ENCODE data around the gene ACSM5.
"Not testable (repeated sequence)": the region's sequence is repeated elsewhere in the genome, so short reads cannot be mapped to it uniquely, and the experiment has no call there.

Gene ACSM5

GRCh38 chr16:20419093-20419492, 9.8 kb downstream of the ACSM5 start:
- not testable (repeated sequence) for H3K9me3 Mint-ChIP-seq; H3K4me1 Mint-ChIP-seq (ENCODE audit: low read depth); DNase-seq; H3K27me3 Mint-ChIP-seq; H3K4me3 Mint-ChIP-seq; H3K36me3 Mint-ChIP-seq (ENCODE audit: low read depth); H3K27ac Mint-ChIP-seq

- not testable (repeated sequence) for H3K27ac Mint-ChIP-seq; H3K9me3 Mint-ChIP-seq; DNase-seq; H3K4me1 Mint-ChIP-seq (ENCODE audit: low read depth); H3K27me3 Mint-ChIP-seq; H3K36me3 Mint-ChIP-seq (ENCODE audit: low read depth); H3K4me3 Mint-ChIP-seq
Observed at GRCh38 chr16:20421748-20422147, 12.4 kb downstream of the ACSM5 start.

- not testable (repeated sequence) for DNase-seq; H3K27me3 Mint-ChIP-seq; H3K36me3 Mint-ChIP-seq (ENCODE audit: low read depth); H3K27ac Mint-ChIP-seq; H3K9me3 Mint-ChIP-seq; H3K4me1 Mint-ChIP-seq (ENCODE audit: low read depth); H3K4me3 Mint-ChIP-seq
Observed at GRCh38 chr16:20423772-20424128, 14.4 kb downstream of the ACSM5 start.

- H3K4me1 Mint-ChIP-seq (ENCODE audit: low read depth), result no peaks in the 10 kb centered on the region
- H3K27ac Mint-ChIP-seq, result no peak overlapping the region
- H3K4me3 Mint-ChIP-seq, result no peak overlapping the region
Observed at GRCh38 chr16:20424129-20424866, 15.0 kb downstream of the ACSM5 start.

GRCh38 chr16:20427401-20427797, 18.1 kb downstream of the ACSM5 start:
- not testable (repeated sequence) for H3K27ac Mint-ChIP-seq; H3K36me3 Mint-ChIP-seq (ENCODE audit: low read depth); H3K27me3 Mint-ChIP-seq; DNase-seq; H3K4me3 Mint-ChIP-seq; H3K4me1 Mint-ChIP-seq (ENCODE audit: low read depth); H3K9me3 Mint-ChIP-seq

More at GRCh38 chr16:20424129-20424866, 15.0 kb downstream of the ACSM5 start:
- Mint-ChIP-seq H3K27me3 (peaks cover 6% of the 10 kb centered on the region), H3K36me3 (ENCODE audit: low read depth) (no peaks in the 10 kb centered on the region), H3K9me3 (no peaks in the 10 kb centered on the region)
- no peak for DNase-seq

- not testable (repeated sequence) for DNase-seq; H3K36me3 Mint-ChIP-seq (ENCODE audit: low read depth); H3K27me3 Mint-ChIP-seq; H3K9me3 Mint-ChIP-seq; H3K27ac Mint-ChIP-seq; H3K4me3 Mint-ChIP-seq; H3K4me1 Mint-ChIP-seq (ENCODE audit: low read depth)
Observed at GRCh38 chr16:20429499-20429898, 20.2 kb downstream of the ACSM5 start.

GRCh38 chr16:20430480-20430879, 21.1 kb downstream of the ACSM5 start:
- not testable (repeated sequence) for H3K9me3 Mint-ChIP-seq; H3K4me3 Mint-ChIP-seq; H3K27ac Mint-ChIP-seq; H3K4me1 Mint-ChIP-seq (ENCODE audit: low read depth); DNase-seq; H3K36me3 Mint-ChIP-seq (ENCODE audit: low read depth); H3K27me3 Mint-ChIP-seq

- H3K4me3 Mint-ChIP-seq, result no peak overlapping the region
- DNase-seq, result no peak
- H3K9me3 Mint-ChIP-seq, result no peaks in the 10 kb centered on the region
- H3K27ac Mint-ChIP-seq, result no peak overlapping the region
- no peaks in the 10 kb centered on the region for H3K36me3 Mint-ChIP-seq (ENCODE audit: low read depth)
- H3K4me1 Mint-ChIP-seq (ENCODE audit: low read depth), result no peaks in the 10 kb centered on the region
- peaks cover 6% of the 10 kb centered on the region for H3K27me3 Mint-ChIP-seq
Observed at GRCh38 chr16:20430948-20431347, 21.6 kb downstream of the ACSM5 start.

GRCh38 chr16:20438950-20439349, 29.6 kb downstream of the ACSM5 start:
- H3K27me3 Mint-ChIP-seq; H3K9me3 Mint-ChIP-seq; H3K4me1 Mint-ChIP-seq (ENCODE audit: low read depth); H3K27ac Mint-ChIP-seq; H3K36me3 Mint-ChIP-seq (ENCODE audit: low read depth); DNase-seq; H3K4me3 Mint-ChIP-seq: not testable (repeated sequence)

GRCh38 chr16:20439820-20440231, 30.5 kb downstream of the ACSM5 start:
- not testable (repeated sequence) for DNase-seq; H3K27ac Mint-ChIP-seq; H3K36me3 Mint-ChIP-seq (ENCODE audit: low read depth); H3K4me3 Mint-ChIP-seq; H3K27me3 Mint-ChIP-seq; H3K4me1 Mint-ChIP-seq (ENCODE audit: low read depth); H3K9me3 Mint-ChIP-seq

GRCh38 chr16:20440731-20441130, 31.4 kb downstream of the ACSM5 start:
- not testable (repeated sequence) for H3K4me1 Mint-ChIP-seq (ENCODE audit: low read depth); H3K4me3 Mint-ChIP-seq; H3K9me3 Mint-ChIP-seq; H3K27ac Mint-ChIP-seq; DNase-seq; H3K27me3 Mint-ChIP-seq; H3K36me3 Mint-ChIP-seq (ENCODE audit: low read depth)

- H3K9me3 Mint-ChIP-seq, result no peaks in the 10 kb centered on the region
- H3K36me3 Mint-ChIP-seq (ENCODE audit: low read depth), result no peaks in the 10 kb centered on the region
- H3K27me3 Mint-ChIP-seq, result peaks cover 8% of the 10 kb centered on the region
- no peaks in the 10 kb centered on the region for H3K4me1 Mint-ChIP-seq (ENCODE audit: low read depth)
- no peak for DNase-seq
- no peak overlapping the region for H3K27ac Mint-ChIP-seq
- no peak overlapping the region for H3K4me3 Mint-ChIP-seq
Observed at GRCh38 chr16:20441191-20441590, 31.9 kb downstream of the ACSM5 start.

- not testable (repeated sequence) for H3K27me3 Mint-ChIP-seq; H3K4me1 Mint-ChIP-seq (ENCODE audit: low read depth); H3K9me3 Mint-ChIP-seq; H3K27ac Mint-ChIP-seq; DNase-seq; H3K36me3 Mint-ChIP-seq (ENCODE audit: low read depth); H3K4me3 Mint-ChIP-seq
Observed at GRCh38 chr16:20441859-20442258, 32.5 kb downstream of the ACSM5 start.

- H3K27me3 Mint-ChIP-seq, result not testable (repeated sequence)
Observed at GRCh38 chr16:20446652-20447393, 37.5 kb downstream of the ACSM5 start.

GRCh38 chr16:20451364-20451763, 42.0 kb downstream of the ACSM5 start, which contains the start of gene ACSM2A:
ACSM2A (plus strand) TSS chr16:20451521; CDS start chr16:20460115, 8,594 bp downstream.
- H3K27me3 Mint-ChIP-seq; H3K9me3 Mint-ChIP-seq; H3K4me3 Mint-ChIP-seq; H3K36me3 Mint-ChIP-seq (ENCODE audit: low read depth); DNase-seq; H3K27ac Mint-ChIP-seq; H3K4me1 Mint-ChIP-seq (ENCODE audit: low read depth): not testable (repeated sequence)

More at GRCh38 chr16:20446652-20447393, 37.5 kb downstream of the ACSM5 start:
- H3K27ac Mint-ChIP-seq; H3K9me3 Mint-ChIP-seq; H3K4me3 Mint-ChIP-seq; DNase-seq; H3K36me3 Mint-ChIP-seq (ENCODE audit: low read depth); H3K4me1 Mint-ChIP-seq (ENCODE audit: low read depth): not testable (repeated sequence)
